H1 (cell line): Measurements from ENCODE around the gene ZNF581.

Experiments
- SP1 ChIP-seq: IDR thresholded peaks from 2 replicates; pipeline ENCODE4 v1.6.1; 2011; ENCODE audit warnings: low read depth, low read length
- SP2 ChIP-seq: IDR thresholded peaks from 2 replicates; pipeline ENCODE4 v1.6.1; 2012; ENCODE audit warnings: mild to moderate bottlenecking, low read length, inconsistent platforms
- SRF ChIP-seq: IDR thresholded peaks from 2 replicates; pipeline ENCODE4 v1.6.1; 2011; ENCODE audit warnings: mild to moderate bottlenecking, low read depth, low read length, moderate library complexity
- TEAD4 ChIP-seq: IDR thresholded peaks from 2 replicates; pipeline ENCODE4 v1.6.1; 2012; ENCODE audit warnings: low read depth, low read length, inconsistent platforms, mixed read lengths
- TF ChIP-seq, protein P1 (sequence below), 3 experiments: IDR thresholded peaks; 1 replicate in 2 of 3; 2 replicates in 1 of 3; pipeline versions ENCODE4 v1.5.1 to v1.6.1; 2011; ENCODE audit warnings: low read length in 3 of 3, mild to moderate bottlenecking in 3 of 3, inconsistent platforms in 2 of 3, low read depth in 1 of 3, moderate library complexity in 1 of 3; ENCODE audit not compliant: insufficient read depth in 1 of 3; ENCODE audit errors: control extremely low read depth in 1 of 3

- TF ChIP-seq TEAD4: no peak
- TF ChIP-seq SP1: no peak
- no peak for TF ChIP-seq SP2
- TF ChIP-seq, protein P1, sequence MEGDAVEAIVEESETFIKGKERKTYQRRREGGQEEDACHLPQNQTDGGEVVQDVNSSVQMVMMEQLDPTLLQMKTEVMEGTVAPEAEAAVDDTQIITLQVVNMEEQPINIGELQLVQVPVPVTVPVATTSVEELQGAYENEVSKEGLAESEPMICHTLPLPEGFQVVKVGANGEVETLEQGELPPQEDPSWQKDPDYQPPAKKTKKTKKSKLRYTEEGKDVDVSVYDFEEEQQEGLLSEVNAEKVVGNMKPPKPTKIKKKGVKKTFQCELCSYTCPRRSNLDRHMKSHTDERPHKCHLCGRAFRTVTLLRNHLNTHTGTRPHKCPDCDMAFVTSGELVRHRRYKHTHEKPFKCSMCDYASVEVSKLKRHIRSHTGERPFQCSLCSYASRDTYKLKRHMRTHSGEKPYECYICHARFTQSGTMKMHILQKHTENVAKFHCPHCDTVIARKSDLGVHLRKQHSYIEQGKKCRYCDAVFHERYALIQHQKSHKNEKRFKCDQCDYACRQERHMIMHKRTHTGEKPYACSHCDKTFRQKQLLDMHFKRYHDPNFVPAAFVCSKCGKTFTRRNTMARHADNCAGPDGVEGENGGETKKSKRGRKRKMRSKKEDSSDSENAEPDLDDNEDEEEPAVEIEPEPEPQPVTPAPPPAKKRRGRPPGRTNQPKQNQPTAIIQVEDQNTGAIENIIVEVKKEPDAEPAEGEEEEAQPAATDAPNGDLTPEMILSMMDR (IDR thresholded peaks at IDR 0.05; ENCODE audit: control extremely low read depth in 1 of 3, insufficient read depth in 1 of 3, low read depth in 1 of 3, low read length in 3 of 3): no peak
- no peak for TF ChIP-seq SRF
These were observed 20.5 kb downstream of the ZNF581 start for GRCh38 chr19:55663846-55664536.
